ENCODE measurements around the gene VAMP5. TPM values are rescaled to one million over a fixed set of nuclear protein-coding genes. Genes with fewer than 3 reads are reported as not detected.

VAMP5 gene
- total and polyA plus RNA-seq, 2 experiments from 2014 or later: 0.87 to 7.8 TPM

GRCh38 chr2:85642725-85643124, 58.5 kb downstream of the VAMP5 start:
- H3K27me3 ChIP-seq (ENCODE audit: insufficient read depth): no peaks in the 10 kb centered on the region
- no peak overlapping the region for H2AFZ ChIP-seq
- H4K20me1 ChIP-seq (replicated peaks; ENCODE audit: insufficient read depth): peaks cover 18% of the 10 kb centered on the region
- H3K9me2 ChIP-seq (ENCODE audit: insufficient read depth): no peaks in the 10 kb centered on the region
- H3F3A ChIP-seq (replicated peaks; ENCODE audit: low read depth): 0 out of 2 replicates have a peak, but pooled peaks cover 6% of the 10 kb centered on the region
- H3K36me3 ChIP-seq (ENCODE audit: insufficient read depth): peaks cover 86% of the 10 kb centered on the region
- Mint-ChIP-seq H3K4me1 (no peaks in the 10 kb centered on the region), H3K27me3 (ENCODE audit: insufficient read depth, low read depth, poor library complexity) (peaks cover 3% of the 10 kb centered on the region), H3K4me3 (no peak overlapping the region), H3K27ac (no peak overlapping the region), H3K36me3 (ENCODE audit: low read depth) (peaks cover 95% of the 10 kb centered on the region), H3K9me3 (no peaks in the 10 kb centered on the region)
- no peaks in the 10 kb centered on the region for H3K4me1 ChIP-seq (ENCODE audit: insufficient read depth)
- no peak overlapping the region for H3K4me2 ChIP-seq
- no peak for ATAC-seq
- 0 out of 2 replicates have a peak overlapping the region, but pooled peaks have one; percentile 39 for H3K27ac ChIP-seq (ENCODE audit: low read depth)
- H3K79me2 ChIP-seq (replicated peaks; ENCODE audit: insufficient read depth): no peaks in the 10 kb centered on the region
- no peak overlapping the region for H3K4me3 ChIP-seq
- TF ChIP-seq EZH2phosphoT487 (IDR thresholded peaks at IDR 0.05; ENCODE audit: unreplicated experiment) (no peak), NANOG (IDR thresholded peaks at IDR 0.05; ENCODE audit: borderline replicate concordance) (no peak), JUNB (IDR thresholded peaks at IDR 0.05; ENCODE audit: unreplicated experiment) (no peak), ZNF114 (CRISPR knock-in tag; IDR thresholded peaks at IDR 0.05) (no peak), EZH2 (IDR thresholded peaks at IDR 0.05; ENCODE audit: low read depth, unreplicated experiment) (no peak)
- DNase-seq (ENCODE audit: low spot score): no peak

Small RNAs within 50 kb of the gene (small RNA-seq; reads per million reads assigned to genes)
- gene RN7SL126P (ENCODE audit: low replicate concordance): not detected

Other genes starting within 250 kb of the VAMP5 start
- 12.5 and 16.4 TPM in 2 replicates for gene RETSAT, start 229.9 kb upstream of the VAMP5 start, total RNA-seq (2014; rRNA removed; shearing (Covaris generic))
- gene RETSAT, start 229.9 kb upstream of the VAMP5 start, polyA plus RNA-seq (2016; fragmentation: Nextera tagmentation; extraction: Ambion mirVana): 2.3 and 2.6 TPM in 2 replicates
- gene ELMOD3, start 229.7 kb upstream of the VAMP5 start, total RNA-seq (2014; rRNA removed; shearing (Covaris generic)): 7.1 and 8.9 TPM in 2 replicates
- gene ELMOD3, start 229.7 kb upstream of the VAMP5 start, polyA plus RNA-seq (2016; fragmentation: Nextera tagmentation; extraction: Ambion mirVana): 5.9 and 8.6 TPM in 2 replicates
- 75.2 and 88.7 TPM in 2 replicates for gene CAPG, start 174.1 kb upstream of the VAMP5 start, total RNA-seq (2014; rRNA removed; shearing (Covaris generic))
- gene CAPG, start 174.1 kb upstream of the VAMP5 start, polyA plus RNA-seq (2016; fragmentation: Nextera tagmentation; extraction: Ambion mirVana): 104 and 115 TPM in 2 replicates
- not detected in 2 replicates for gene SH2D6, start 165.7 kb upstream of the VAMP5 start, total RNA-seq (2014; rRNA removed; shearing (Covaris generic))
- 0.26 and 0.37 TPM in 2 replicates for gene SH2D6, start 165.7 kb upstream of the VAMP5 start, polyA plus RNA-seq (2016; fragmentation: Nextera tagmentation; extraction: Ambion mirVana)
- gene MAT2A, start 45.3 kb upstream of the VAMP5 start, total RNA-seq (2014; rRNA removed; shearing (Covaris generic)): 206 and 232 TPM in 2 replicates
- gene MAT2A, start 45.3 kb upstream of the VAMP5 start, polyA plus RNA-seq (2016; fragmentation: Nextera tagmentation; extraction: Ambion mirVana): 74.4 and 105 TPM in 2 replicates
- 30.8 and 36.2 TPM in 2 replicates for gene GGCX, start 22.9 kb upstream of the VAMP5 start, total RNA-seq (2014; rRNA removed; shearing (Covaris generic))
- gene GGCX, start 22.9 kb upstream of the VAMP5 start, polyA plus RNA-seq (2016; fragmentation: Nextera tagmentation; extraction: Ambion mirVana): 14.4 and 15.3 TPM in 2 replicates
- 16.3 and 17.4 TPM in 2 replicates for gene VAMP8, start 6.8 kb upstream of the VAMP5 start, total RNA-seq (2014; rRNA removed; shearing (Covaris generic))
- gene VAMP8, start 6.8 kb upstream of the VAMP5 start, polyA plus RNA-seq (2016; fragmentation: Nextera tagmentation; extraction: Ambion mirVana): 71.7 and 73.0 TPM in 2 replicates
- 114 and 145 TPM in 2 replicates for gene RNF181, start 11.3 kb downstream of the VAMP5 start, total RNA-seq (2014; rRNA removed; shearing (Covaris generic))
- 260 and 276 TPM in 2 replicates for gene RNF181, start 11.3 kb downstream of the VAMP5 start, polyA plus RNA-seq (2016; fragmentation: Nextera tagmentation; extraction: Ambion mirVana)
- 10.1 and 16.4 TPM in 2 replicates for gene TMEM150A, start 18.3 kb downstream of the VAMP5 start, total RNA-seq (2014; rRNA removed; shearing (Covaris generic))
- gene TMEM150A, start 18.3 kb downstream of the VAMP5 start, polyA plus RNA-seq (2016; fragmentation: Nextera tagmentation; extraction: Ambion mirVana): 21.4 and 27.9 TPM in 2 replicates
- gene C2orf68, start 27.6 kb downstream of the VAMP5 start, total RNA-seq (2014; rRNA removed; shearing (Covaris generic)): 26.8 and 32.4 TPM in 2 replicates
- gene C2orf68, start 27.6 kb downstream of the VAMP5 start, polyA plus RNA-seq (2016; fragmentation: Nextera tagmentation; extraction: Ambion mirVana): 76.4 and 81.2 TPM in 2 replicates
- 103 and 111 TPM in 2 replicates for gene USP39, start 31.8 kb downstream of the VAMP5 start, total RNA-seq (2014; rRNA removed; shearing (Covaris generic))
- gene USP39, start 31.8 kb downstream of the VAMP5 start, polyA plus RNA-seq (2016; fragmentation: Nextera tagmentation; extraction: Ambion mirVana): 60.8 and 63.3 TPM in 2 replicates
- gene SFTPB, start 83.8 kb downstream of the VAMP5 start, total RNA-seq (2014; rRNA removed; shearing (Covaris generic)): not detected in 2 replicates
- 0.06 TPM in 1 of 2 replicates, not detected in the other for gene SFTPB, start 83.8 kb downstream of the VAMP5 start, polyA plus RNA-seq (2016; fragmentation: Nextera tagmentation; extraction: Ambion mirVana)
- gene GNLY, start 109.9 kb downstream of the VAMP5 start, total RNA-seq (2014; rRNA removed; shearing (Covaris generic)): not detected in 2 replicates
- not detected in 2 replicates for gene GNLY, start 109.9 kb downstream of the VAMP5 start, polyA plus RNA-seq (2016; fragmentation: Nextera tagmentation; extraction: Ambion mirVana)
- 0.62 and 0.97 TPM in 2 replicates for gene ATOH8, start 169.6 kb downstream of the VAMP5 start, total RNA-seq (2014; rRNA removed; shearing (Covaris generic))
- gene ATOH8, start 169.6 kb downstream of the VAMP5 start, polyA plus RNA-seq (2016; fragmentation: Nextera tagmentation; extraction: Ambion mirVana): 0.11 and 0.45 TPM in 2 replicates

Data from GM23338 (cell line).